ENCODE data around the gene SLC38A1. TPM values are rescaled to one million over a fixed set of nuclear protein-coding genes. Genes with fewer than 3 reads are reported as not detected.
"Not testable (repeated sequence)": the region's sequence is repeated elsewhere in the genome, so short reads cannot be mapped to it uniquely, and the experiment has no call there.

SLC38A1 gene
- total RNA-seq, 1 experiment from 2014 or later: 118 TPM

GRCh38 chr12:46265102-46265501 lies 3.7 kb downstream of the SLC38A1 start:
- DNase-seq (ENCODE audit: low read depth): no peak

DNA sequence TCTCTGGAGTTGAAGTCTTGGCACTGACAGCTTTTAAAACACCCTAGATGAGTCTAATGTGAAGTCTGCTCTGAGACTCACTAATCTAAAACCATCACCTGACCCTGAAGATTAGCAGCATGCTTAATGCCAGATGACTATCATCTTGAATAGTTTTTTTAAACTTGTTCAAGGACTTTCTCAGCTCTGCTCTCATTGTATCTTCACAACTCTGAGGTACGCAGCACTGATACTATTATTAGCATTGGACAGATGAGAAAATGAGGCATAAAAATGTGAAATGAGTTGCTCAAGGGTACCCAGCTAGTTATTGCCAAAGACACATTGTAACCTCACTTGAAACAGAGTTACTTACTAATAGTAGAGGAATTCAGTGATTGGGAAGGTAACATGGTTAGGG lies 4.8 kb downstream of the SLC38A1 start:
- peak; percentile 74 for DNase-seq (ENCODE audit: low read depth)

DNA sequence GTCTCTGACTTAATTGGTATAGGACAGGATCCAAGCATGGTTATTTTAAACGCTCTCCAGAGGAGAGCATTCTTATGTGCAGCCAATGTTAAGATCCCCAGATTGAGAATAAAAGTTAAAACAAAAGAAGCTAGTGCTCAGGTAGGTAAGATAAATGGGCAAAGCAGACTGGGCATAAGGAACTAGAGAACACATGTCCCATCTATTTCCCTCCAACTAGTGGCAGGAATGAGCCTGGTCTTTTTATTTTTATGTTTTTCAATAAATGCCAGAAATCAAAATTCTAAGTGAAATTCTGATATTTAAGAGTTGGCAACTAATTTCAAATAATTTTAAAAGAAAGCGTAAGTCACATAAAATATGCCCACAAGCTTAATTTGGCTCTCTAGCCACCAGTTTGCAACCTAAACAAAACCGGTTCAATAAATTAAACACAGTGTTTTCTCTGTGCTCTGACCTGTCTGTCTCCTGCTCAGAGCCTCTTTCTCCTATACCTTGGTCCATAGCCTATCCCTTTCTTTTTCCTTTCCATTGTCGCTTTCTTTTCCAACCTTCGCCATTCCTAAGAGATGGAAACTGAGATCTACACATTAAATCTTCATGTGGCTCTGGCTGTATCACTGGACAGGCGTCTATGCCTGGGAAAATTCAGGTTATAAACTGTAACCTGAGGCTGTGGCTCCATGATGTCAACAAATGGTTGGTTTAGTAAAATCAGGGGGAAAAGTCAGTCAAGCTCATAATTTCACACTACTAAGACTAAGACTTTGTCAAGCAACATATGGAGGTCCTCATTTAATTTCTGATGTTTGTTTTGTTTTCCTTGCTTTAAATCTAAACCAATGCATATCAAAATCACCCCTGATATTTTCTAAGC lies 5.5 kb downstream of the SLC38A1 start:
- DNase-seq (ENCODE audit: low read depth): no peak

GRCh38 chr12:46261646-46262045 lies 7.2 kb downstream of the SLC38A1 start:
- no peak for DNase-seq (ENCODE audit: low read depth)

DNA sequence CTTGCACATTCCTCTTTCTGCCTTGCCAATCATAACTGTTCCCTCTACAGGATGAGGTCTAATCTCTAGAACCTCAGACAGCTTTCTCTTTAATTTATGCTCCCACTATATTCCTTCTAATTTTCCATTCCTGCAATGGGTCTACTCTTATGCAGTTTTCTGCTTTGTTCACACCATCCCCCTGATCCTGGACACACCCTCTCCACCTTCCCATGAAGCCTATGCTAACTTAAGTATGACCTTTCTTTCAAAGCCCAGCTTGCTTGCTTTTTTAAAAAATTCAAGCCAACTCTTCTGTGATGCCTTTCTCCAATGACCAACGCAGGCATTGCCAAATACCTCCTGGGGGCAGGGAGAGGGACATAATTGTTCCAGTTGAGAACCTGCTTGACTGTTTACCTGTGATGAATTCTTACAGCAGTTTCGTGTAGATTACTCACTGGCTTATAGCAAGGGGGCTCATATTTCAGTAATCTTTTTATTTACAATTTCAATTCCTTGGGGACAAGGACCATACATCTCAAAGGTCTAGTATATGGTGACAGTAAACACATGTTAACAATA lies 7.8 kb downstream of the SLC38A1 start:
- DNase-seq (ENCODE audit: low read depth): no peak

- no peak for DNase-seq (ENCODE audit: low read depth)
These were observed 8.5 kb downstream of the SLC38A1 start for GRCh38 chr12:46260124-46260912.

DNA sequence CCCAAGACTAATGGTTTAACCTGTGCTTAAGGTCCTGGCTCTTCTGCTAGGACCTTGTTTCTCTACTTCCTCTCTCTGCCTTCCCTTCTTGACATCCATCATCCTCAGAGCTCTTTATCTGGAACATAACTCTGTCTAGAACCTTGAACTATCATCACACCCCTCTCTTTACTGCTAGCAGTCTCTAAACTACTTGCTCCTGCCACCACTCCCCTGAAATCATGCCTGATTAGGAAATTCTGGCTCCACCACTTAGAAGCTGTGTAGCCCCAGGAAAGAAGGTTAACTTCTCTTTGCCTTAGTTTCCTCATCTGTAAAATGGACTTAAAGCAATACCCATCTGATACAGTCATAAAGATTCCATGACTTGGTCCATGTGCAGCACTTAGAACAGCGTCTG lies 9.1 kb downstream of the SLC38A1 start:
- no peak for DNase-seq (ENCODE audit: low read depth)

GRCh38 chr12:46259071-46259470 lies 9.8 kb downstream of the SLC38A1 start:
- DNase-seq (ENCODE audit: low read depth): no peak

GRCh38 chr12:46258129-46258528 lies 10.7 kb downstream of the SLC38A1 start:
- DNase-seq (ENCODE audit: low read depth): no peak

DNA sequence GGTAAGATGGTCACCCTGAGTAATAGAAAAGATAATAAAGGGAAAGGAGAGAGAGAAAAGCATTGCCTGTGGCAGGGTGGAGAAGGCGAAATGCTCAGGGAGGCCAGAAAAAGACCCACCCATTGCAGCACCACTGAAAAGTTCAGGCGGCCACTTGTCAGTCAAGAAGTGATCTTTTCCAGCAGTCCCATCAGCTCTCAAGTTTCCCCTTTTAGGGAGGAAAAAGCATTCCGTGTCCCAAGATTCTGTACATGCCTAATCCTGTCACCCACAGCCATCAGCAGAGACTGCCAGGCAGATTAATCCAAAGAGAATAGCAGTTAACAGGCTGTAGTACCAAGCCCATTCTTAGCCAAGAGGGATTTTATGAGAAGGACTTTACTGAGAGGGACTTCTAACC lies 11.9 kb downstream of the SLC38A1 start:
- DNase-seq (ENCODE audit: low read depth): no peak

GRCh38 chr12:46253544-46254162 lies 15.2 kb downstream of the SLC38A1 start:
- DNase-seq (ENCODE audit: low read depth): no peak

DNA sequence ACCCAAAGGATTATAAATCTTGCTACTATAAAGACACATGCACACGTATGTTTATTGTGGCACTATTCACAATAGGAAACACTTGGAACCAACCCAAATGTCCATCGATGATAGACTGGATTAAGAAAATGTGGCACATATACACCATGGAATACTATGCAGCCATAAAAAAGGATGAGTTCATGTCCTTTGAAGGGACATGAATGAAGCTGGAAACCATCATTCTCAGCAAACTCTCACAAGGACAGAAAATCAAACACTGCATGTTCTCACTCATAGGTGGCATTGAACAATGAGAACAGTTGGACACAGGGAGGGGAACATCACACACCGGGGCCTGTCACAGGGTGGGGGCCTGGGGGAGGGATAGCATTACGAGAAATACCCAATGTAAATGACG lies 16.8 kb downstream of the SLC38A1 start:
- DNase-seq (ENCODE audit: low read depth): not testable (repeated sequence)

DNA sequence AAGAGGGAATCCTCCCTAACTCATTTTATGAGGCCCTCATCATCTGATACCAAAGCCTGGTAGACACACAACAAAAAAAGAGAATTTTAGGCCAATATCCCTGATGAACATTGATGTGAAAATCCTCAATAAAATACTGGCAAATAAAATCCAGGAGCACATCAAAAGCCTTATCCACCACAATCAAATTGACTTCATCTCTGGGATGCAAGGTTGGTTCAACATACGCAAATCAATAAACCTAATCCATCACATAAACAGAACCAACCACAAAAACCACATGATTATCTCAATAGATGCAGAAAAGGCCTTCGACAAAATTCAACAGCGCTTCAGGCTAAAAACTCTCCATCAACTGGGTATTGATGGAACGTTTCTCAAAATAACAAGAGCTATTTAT lies 18.9 kb downstream of the SLC38A1 start:
- not testable (repeated sequence) for DNase-seq (ENCODE audit: low read depth)

DNA sequence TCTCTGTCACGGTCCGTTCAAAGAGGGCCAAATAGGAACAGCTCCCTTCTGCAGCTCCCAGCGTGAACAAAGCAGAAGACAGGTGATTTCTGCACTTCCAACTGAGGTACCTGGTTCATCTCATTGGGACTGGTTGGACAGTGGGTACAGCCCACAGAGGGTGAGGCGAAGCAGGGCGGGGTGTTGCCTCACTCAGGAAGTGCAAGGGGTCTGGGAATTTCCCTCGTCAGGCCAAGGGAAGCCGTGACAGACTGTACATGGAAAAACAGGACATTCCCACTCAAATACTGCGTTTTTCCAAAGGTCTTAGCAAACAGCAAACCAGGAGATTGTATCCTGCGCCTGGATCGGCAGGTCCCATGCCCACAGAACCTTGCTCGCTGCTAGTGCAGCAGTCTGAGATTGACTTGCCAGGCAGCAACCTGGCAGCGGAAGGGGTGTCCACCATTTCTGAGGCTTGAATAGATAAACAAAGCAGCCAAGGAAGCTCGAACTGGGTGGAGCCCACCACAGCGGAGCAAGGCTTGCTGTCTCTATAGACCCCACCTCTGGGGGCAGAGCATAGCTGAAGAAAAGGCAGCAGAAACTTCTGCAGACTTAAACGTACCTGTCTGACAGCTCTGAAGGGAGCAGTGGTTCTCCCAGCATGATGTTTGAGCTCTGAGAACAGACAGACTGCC lies 22.7 kb downstream of the SLC38A1 start:
- DNase-seq (ENCODE audit: low read depth): no peak

GRCh38 chr12:46244997-46245396 lies 23.8 kb downstream of the SLC38A1 start:
- DNase-seq (ENCODE audit: low read depth): no peak

GRCh38 chr12:46244273-46244915 lies 24.4 kb downstream of the SLC38A1 start:
- no peak for DNase-seq (ENCODE audit: low read depth)

GRCh38 chr12:46242569-46242968 lies 26.3 kb downstream of the SLC38A1 start:
- DNase-seq (ENCODE audit: low read depth): no peak

DNA sequence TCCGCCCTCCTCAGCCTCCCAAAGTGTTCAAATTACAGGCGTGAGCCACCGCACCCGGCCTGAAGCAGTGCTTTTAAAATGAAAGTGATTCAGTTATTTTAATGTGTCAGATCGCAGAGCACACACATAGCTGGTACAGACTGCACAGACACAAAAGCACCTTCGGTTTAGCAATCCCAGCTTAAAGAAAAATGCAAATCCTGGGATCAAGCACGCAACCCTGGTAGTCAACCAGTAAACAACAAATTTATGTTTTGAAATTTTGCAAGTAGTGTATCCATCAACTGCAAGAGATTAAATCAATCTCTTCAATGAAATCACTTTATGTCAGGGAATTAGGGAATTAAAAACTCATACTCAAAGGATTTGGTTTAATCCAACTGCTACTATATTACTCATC lies 28.4 kb downstream of the SLC38A1 start:
- DNase-seq (ENCODE audit: low read depth): no peak

DNA sequence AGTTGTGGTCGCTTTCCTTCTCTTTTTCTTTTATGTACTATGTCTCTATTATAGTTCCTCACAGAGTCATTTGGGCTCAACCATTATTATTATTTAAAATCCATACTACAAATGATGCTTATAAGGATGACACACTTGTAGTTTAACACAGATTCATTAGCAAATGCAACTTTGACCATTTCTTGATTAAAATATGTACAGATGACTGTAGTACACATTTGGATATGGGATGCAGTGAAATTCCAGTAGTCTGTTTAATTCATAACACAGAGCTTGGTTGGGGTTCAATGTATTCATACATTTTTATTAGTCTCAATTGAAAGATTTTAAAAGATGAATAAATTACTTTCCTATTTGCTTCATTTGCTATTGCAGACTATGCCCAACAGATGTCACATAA lies 30.0 kb downstream of the SLC38A1 start:
- DNase-seq (ENCODE audit: low read depth): no peak

DNA sequence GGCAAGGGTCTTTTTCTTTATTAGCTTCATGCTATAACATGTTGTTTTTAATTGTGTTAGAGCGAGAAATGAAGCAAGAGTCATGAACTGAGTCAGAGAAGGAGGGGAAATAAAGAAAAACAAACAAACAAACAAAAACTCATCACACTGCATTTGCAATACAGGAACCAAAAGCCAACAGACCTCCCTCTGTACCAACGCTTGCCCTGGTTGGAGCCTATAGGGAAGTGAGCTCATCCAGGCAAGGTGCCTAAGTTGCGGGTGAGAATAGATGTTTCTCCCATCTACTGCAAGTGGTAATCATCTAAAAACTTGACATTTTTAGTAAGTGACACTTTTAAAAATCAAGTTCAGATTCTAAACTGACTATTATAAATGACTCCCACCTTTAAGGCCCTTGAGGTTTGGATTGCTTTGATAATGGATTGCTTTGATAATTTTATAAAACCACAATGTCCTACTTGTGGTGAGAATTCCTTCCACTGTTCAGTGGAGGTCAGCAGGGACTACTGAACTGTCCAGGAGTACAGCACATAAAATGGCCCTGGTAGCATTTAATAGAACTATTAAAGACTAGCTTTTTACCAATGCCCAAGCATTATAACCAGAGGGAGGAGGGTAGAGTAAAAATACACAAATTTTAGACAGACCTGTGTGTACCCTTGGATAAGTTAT lies 31.3 kb downstream of the SLC38A1 start:
- DNase-seq (ENCODE audit: low read depth): no peak

Measured in LHCN-M2 (cell line).